ENCODE data around the gene SMG1. TPM values are rescaled to one million over a fixed set of nuclear protein-coding genes. Genes with fewer than 3 reads are reported as not detected.
A peak's percentile ranks its signal among the peaks of the same experiment; 100 is the strongest.
"Not testable (repeated sequence)": the region's sequence is repeated elsewhere in the genome, so short reads cannot be mapped to it uniquely, and the experiment has no call there.

SMG1 gene
- total and polyA plus RNA-seq, 2 of the 13 experiments (the other 11 are each of a cell fraction or from before 2014, with no cell fraction given) = 48.7 to 53.7 TPM

DNA sequence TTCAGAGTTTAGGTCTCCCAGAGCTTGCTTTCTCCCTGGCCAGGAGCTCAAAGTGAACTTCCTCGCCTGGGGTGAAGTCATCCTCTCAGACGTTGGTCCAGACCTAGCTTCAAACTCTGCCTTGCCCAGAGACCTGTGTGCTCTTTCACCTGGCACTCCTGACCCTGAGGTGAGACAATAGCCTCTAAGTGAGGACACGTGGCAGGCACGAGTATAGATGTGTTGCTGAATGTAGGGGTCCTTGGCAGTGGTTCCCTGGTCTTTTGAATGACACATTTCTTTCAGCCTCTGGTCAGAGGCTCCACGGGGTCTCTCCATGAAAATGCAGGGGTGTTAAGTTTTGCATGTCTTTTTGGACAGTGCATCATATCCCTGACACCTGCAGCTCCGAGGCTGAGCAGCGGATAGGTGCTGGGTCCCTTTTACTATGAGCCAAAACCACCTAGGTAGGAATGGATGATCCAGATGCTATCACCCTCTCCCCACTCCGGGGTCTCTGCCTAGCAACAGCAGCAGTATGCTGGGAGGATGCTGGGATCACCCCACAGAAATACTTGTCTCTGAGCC, 145.7 kb downstream of the SMG1 start:
- FAIRE-seq; DNase-seq (ENCODE audit: low spot score); H3K4me2 ChIP-seq (ENCODE audit: low read depth, low read length); POLR2A ChIA-PET; H3K27ac ChIP-seq (ENCODE audit: extremely low read length, insufficient read depth, low read length); H2AFZ ChIP-seq (ENCODE audit: low read length); BruUV-seq (replicated peaks); H3K9ac ChIP-seq (ENCODE audit: insufficient read depth, low read depth, low read length); in situ Hi-C loops (cut with HindIII; ENCODE audit: extremely low pct_ligation_motif_present, low pct_unique_long_range_greater_than_20kb); H3K4me3 ChIP-seq (replicated peaks in 1 of 3; ENCODE audit: insufficient read depth in 1 of 3, low read depth in 2 of 3, low read length in 3 of 3); CTCF ChIA-PET (ENCODE audit: low intra/inter-chr PET ratio, low total read pairs); intact Hi-C loops (cut with micrococcal nuclease; ENCODE audit: unreplicated experiment); H3K9me3 ChIP-seq (ENCODE audit: low read length); H3K27me3 ChIP-seq (ENCODE audit: control insufficient read depth in 1 of 2, insufficient read depth in 2 of 2, low read length in 2 of 2): not testable (repeated sequence)
- Histone ChIP-seq H4K20me1 (ENCODE audit: insufficient read depth, low read length) (peaks cover 31% of the 10 kb centered on the region), H3K4me1 (ENCODE audit: insufficient read depth, low read length) (peaks cover 19% of the 10 kb centered on the region), H3K79me2 (ENCODE audit: insufficient read depth, low read length) (peaks cover 26% of the 10 kb centered on the region), H3K36me3 (replicated peaks in 1 of 2; ENCODE audit: control insufficient read depth in 1 of 2, insufficient read depth in 2 of 2, low read length in 2 of 2) (peaks cover 23 to 32% of the 10 kb centered on the region in 2 experiments)
- 80% methylated on average over 8 of the region's 8 CpGs for WGBS (ENCODE audit: low lambda C conversion rate)
- peak; percentile 46 for ATAC-seq
- peak; percentile 75; the same call in 1 of the 2 replicates for TF ChIP-seq PAF1 (CRISPR knock-in tag; IDR thresholded peaks at IDR 0.05)
- peak; percentile 73 for TF ChIP-seq RBM22 (optimal IDR thresholded peaks at IDR 0.05; ENCODE audit: low read length)

DNA sequence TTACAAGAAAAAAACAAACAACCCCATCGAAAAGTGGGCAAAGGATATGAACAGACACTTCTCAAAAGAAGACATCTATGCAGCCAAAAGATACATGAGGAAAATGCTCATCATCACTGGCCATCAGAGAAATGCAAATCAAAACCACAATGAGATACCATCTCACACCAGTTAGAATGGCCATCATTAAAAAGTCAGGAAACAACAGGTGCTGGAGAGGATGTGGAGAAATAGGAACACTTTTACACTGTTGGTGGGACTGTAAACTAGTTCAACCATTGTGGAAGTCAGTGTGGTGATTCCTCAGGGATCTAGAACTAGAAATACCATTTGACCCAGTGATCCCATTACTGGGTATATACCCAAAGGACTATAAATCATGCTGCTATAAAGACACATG, 148.5 kb downstream of the SMG1 start:
- in situ Hi-C loops (cut with HindIII; ENCODE audit: extremely low pct_ligation_motif_present, low pct_unique_long_range_greater_than_20kb); H3K4me1 ChIP-seq (ENCODE audit: insufficient read depth, low read length); H3K9ac ChIP-seq (ENCODE audit: insufficient read depth, low read depth, low read length); CTCF ChIA-PET (ENCODE audit: low intra/inter-chr PET ratio, low total read pairs); POLR2A ChIA-PET; H3K4me3 ChIP-seq (replicated peaks in 1 of 3; ENCODE audit: insufficient read depth in 1 of 3, low read depth in 2 of 3, low read length in 3 of 3); intact Hi-C loops (cut with micrococcal nuclease; ENCODE audit: unreplicated experiment); H3K27me3 ChIP-seq (ENCODE audit: control insufficient read depth in 1 of 2, insufficient read depth in 2 of 2, low read length in 2 of 2); H3K4me2 ChIP-seq (ENCODE audit: low read depth, low read length); H3K79me2 ChIP-seq (ENCODE audit: insufficient read depth, low read length); H3K36me3 ChIP-seq (replicated peaks in 1 of 2; ENCODE audit: control insufficient read depth in 1 of 2, insufficient read depth in 2 of 2, low read length in 2 of 2); H3K27ac ChIP-seq (ENCODE audit: extremely low read length, insufficient read depth, low read length); DNase-seq (ENCODE audit: low spot score); FAIRE-seq; H4K20me1 ChIP-seq (ENCODE audit: insufficient read depth, low read length); H3K9me3 ChIP-seq (ENCODE audit: low read length); BruUV-seq (replicated peaks); ATAC-seq; H2AFZ ChIP-seq (ENCODE audit: low read length): not testable (repeated sequence)
- 96% methylated on average over 1 of the region's 1 CpG for WGBS (ENCODE audit: low lambda C conversion rate)
